Stimulated activated CD4-positive, alpha-beta T cell treated with anti-CD3 and anti-CD28 coated beads, TNF-alpha, amount 100 ng/mL, for 4 hours (primary cell): ENCODE results near the gene SEMA4G.
A peak's percentile ranks its signal among the peaks of the same experiment; 100 is the strongest.

Experiments
- DNase-seq, 3 experiments: peaks; one replicate each; pipeline ENCODE4 v3.0.0-alpha.2; 2020; ENCODE audit warnings: low read depth in 3 of 3

Gene SEMA4G

GRCh38 chr10:100969187-100970075, at the start of gene SEMA4G:
SEMA4G (plus strand) TSS chr10:100969504; CDS start chr10:100972913, 3,409 bp downstream.
- peak in 1 of 3 experiments; percentile 19 for DNase-seq

GRCh38 chr10:100923580-100923979, 45.7 kb upstream of the SEMA4G start:
- no peak for DNase-seq

- no peak for DNase-seq
These were observed 42.0 kb upstream of the SEMA4G start for GRCh38 chr10:100927266-100927665.

GRCh38 chr10:100928039-100928438, 41.3 kb upstream of the SEMA4G start:
- no peak for DNase-seq

- no peak for DNase-seq
These were observed 38.9 kb upstream of the SEMA4G start for GRCh38 chr10:100930368-100930767.

- DNase-seq: no peak
These were observed 35.1 kb upstream of the SEMA4G start for GRCh38 chr10:100934084-100934659.

- DNase-seq: no peak
These were observed 29.4 kb upstream of the SEMA4G start for GRCh38 chr10:100939763-100940344.

- DNase-seq: no peak
These were observed 27.1 kb upstream of the SEMA4G start for GRCh38 chr10:100942229-100942628.

GRCh38 chr10:100943508-100943907, 25.8 kb upstream of the SEMA4G start:
- DNase-seq: no peak

GRCh38 chr10:100945754-100946153, 23.6 kb upstream of the SEMA4G start:
- no peak for DNase-seq

GRCh38 chr10:100948916-100949315, 20.4 kb upstream of the SEMA4G start:
- no peak for DNase-seq

GRCh38 chr10:100960251-100960650, 9.1 kb upstream of the SEMA4G start:
- DNase-seq: no peak

GRCh38 chr10:100962351-100963080, 6.8 kb upstream of the SEMA4G start:
- DNase-seq: no peak

GRCh38 chr10:100963826-100964225, 5.5 kb upstream of the SEMA4G start:
- DNase-seq: no peak

- DNase-seq: no peak
These were observed 3.5 kb upstream of the SEMA4G start for GRCh38 chr10:100965820-100966219.

GRCh38 chr10:100966887-100967286, 2.4 kb upstream of the SEMA4G start:
- DNase-seq: no peak

GRCh38 chr10:100967332-100967731, 2.0 kb upstream of the SEMA4G start:
- no peak for DNase-seq

- no peak for DNase-seq
These were observed 1.1 kb upstream of the SEMA4G start for GRCh38 chr10:100968062-100968736.

- no peak for DNase-seq
These were observed 479 bp upstream of the SEMA4G start for GRCh38 chr10:100968863-100969186.

- DNase-seq: peak in 1 of 3 experiments; percentile 17
These were observed 991 bp downstream of the SEMA4G start for GRCh38 chr10:100970076-100970913.
